NCI-H226 (cell line): ENCODE measurements around the gene CAPN7.

Experiments
- DNase-seq: peaks from one replicate; pipeline ENCODE4 v3.0.0-alpha.2; 2015

CAPN7 gene

DNA sequence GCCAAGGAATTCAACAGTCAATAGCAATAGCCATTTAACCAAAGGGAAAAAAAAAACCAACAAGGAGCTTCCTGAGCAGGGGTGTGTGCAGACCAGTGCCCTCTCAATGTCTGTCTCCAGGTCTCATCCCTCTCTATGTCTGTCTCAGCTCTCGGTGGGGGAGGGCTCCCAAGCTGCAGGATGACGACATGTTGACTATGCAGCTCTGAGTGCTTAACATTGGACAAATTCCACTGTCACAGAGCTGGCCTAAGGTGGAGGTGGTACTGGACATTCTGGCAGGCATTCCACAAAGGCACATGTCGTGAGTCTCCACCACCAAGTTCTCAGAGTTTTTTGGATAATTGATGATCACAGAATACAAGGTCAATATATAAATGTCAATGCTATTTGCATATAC is 2.0 kb upstream of the CAPN7 start:
- DNase-seq, result no peak

DNA sequence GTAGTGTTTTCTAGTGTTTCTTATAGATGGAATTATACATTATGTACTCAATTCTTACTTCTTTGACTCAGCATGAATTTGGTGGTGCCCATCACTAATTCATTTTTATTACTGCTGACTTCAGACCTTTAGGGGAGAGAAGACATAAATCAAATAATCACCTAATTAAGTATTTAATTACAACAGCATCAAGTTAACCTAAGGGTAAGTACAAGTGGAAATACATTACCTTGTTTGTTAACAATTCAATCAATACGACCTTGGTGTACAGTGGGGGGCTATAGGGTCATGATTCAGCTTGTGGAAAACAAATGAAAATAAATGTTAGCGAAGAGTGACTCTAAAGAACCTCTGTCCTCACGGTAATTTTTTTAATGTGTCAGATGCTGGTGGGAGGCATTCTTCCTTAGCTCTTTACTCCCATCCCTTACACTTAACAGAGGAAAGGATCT is 538 bp upstream of the CAPN7 start:
- DNase-seq, result no peak

DNA sequence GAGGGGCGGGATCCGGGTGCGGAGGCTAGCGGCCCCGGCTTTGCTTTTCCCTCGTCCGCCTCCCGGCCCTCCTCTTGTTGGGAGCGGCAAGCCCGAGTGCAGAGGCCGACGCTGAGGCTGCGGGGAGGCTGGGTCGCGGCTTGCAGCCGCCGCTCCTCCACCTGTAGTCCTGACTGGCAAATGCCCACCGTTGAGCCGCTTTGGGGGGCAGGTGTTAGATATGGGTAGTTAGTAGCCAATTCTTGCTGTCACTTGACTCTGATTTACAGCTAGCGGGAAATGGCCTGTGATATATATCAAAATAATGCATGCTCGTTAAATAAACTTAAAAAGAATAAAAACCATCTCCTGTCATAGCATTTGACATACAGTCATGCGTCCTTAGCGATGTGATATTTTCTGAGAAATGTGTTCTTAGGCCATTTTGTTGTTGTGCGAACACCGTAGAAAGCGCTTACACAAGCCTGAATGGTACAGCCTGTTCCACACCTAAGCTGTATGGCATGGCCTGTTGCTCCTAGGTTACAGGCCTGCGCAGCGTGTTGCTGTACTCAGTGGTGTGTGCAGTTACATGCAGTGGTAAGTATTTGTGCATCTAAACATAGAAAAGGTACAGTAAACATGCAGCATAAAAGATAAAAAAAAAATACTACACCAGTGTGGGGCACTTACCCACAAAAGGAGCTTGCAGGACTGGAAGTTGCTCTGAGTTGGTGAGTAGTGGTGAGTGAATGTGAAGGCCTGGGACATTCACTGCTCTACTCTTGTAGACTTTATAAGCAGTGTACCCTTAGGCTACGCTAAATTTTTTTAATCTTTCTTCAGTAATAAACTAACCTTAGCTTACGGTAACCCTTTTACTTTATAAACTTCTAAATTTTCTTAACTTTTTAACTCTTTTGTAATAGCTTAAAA is 873 bp downstream of the CAPN7 start:
- no peak for DNase-seq

DNA sequence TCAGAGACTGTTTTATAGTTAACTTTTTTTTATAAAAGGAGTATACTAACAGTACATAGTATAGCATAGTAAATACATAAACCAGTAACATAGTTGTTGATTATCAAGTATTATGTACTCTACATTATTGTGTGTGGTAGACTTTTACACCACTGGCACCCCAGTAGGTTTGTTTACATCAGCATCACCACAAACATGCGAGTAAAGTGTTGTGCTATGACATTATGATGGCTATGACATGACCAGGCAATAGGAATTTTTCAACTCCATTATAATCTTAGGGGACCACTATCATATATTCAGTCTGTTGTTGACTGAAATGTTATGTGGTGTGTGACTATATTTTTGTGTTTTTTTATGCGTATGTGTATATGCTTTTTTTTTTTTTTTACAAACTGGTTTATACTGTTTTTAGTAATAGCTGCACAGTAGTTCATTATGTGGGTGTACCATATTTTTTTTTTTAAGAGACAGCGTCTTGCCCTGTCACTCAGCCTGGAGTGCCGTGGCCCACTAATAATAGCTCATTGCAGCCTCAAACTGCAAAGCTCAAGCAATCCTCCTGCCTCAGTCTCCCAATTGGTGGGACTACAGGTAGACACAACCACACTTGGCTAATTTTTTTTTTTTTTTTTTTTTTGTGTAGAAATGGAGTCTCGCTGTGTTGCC is 1.9 kb downstream of the CAPN7 start:
- DNase-seq, result no peak

DNA sequence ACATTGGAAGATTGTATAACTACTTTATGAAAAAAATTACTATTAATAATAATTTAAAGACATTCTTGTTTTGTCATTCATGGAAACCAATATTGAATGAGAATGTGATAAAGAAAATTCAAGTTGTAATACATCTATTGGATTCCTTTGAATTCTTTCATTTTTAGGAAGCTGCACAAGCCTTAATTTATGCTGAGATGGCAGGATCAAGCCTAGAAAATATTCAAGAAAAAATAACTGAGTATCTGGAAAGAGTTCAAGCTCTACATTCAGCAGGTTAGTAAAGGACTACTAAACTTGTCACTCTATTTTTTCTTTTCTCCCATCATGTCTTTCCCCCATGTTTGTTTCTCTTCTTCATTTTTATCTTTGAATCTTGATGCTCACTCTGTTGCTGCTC is 5.9 kb downstream of the CAPN7 start:
- no peak for DNase-seq

DNA sequence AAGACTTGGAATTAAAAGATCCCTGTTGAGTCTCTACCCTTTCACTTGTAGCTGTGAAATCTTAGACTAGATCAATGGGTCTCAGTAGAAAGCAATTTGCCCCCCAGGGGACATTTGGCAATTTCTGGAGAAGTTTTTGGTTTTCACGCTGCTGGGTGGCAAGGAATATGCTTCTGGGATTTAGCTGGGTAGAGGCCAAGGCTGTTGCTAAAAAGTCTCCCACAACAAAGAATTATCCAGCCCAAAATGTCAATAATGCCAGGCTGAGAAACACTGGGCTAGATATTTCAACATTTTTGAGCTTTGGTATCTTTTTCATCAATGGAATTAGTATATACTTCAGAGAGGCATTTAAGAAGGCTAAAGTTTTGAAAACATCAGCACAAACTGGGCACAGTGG is 8.7 kb downstream of the CAPN7 start:
- DNase-seq, result no peak

DNA sequence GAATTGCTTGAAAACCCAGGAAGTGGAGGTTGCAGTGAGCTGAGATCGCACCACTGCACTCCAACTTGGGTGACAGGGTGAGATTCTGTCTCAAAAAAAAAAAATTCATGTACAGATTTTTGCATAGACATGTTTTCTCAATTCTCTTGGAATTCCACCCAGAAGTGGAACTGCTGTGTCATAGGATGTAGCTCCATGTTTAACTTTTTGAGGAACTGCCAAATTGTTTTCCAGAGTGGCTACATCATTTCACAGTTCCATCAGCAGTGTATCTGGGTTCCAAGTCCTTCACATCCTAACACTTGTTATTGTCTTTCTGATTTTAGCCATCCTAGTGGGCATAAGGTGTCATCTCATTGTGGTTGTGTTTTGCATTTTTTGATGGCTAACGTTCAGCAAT is 9.9 kb downstream of the CAPN7 start:
- no peak for DNase-seq

DNA sequence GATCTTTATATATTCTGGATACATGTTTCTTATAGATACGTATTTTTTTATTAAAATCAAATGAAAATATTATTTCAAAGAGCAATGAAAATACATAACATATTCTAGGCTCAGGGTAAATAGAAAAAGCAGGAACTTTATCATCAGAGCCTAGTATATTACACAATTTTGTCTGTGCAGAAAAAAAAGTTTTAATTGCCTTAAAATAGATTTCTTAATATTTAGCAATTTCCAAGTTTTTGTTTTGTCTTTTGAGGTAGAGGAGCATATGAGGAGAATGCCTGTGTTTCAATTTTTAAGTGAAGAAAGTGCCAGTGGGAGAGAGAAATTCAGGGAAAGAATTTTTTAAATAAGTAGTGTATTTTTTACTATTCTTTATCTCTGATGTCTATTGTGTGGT is 10.5 kb downstream of the CAPN7 start:
- no peak for DNase-seq

DNA sequence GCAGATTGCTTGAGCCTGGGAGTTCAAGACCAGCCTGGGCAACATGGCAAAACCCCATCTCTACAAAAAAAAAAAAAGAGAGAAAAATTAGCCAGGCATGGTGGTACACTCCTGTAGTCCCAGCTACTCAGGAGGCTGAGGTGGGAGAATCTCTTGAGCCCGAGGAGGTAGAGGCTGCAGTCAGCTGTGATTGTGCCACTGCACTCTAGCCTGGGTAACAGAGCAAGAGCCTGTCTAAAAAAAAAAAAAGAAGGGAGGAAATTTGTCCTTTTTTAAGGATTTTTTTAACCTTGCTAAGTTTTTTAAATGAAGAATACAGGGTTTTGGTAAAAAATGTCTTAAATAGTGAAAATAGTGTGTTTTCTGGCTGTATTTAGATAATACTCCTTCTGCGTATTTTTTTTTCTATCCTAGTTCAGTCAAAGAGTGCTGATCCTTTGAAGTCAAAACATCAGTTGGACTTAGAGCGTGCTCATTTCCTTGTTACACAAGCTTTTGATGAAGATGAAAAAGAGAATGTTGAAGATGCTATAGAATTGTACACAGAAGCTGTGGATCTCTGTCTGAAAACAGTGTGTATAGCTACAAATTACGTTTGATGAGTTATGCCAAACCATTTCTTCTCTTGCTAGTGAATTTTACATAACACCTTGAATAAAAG is 11.1 kb downstream of the CAPN7 start:
- no peak for DNase-seq

DNA sequence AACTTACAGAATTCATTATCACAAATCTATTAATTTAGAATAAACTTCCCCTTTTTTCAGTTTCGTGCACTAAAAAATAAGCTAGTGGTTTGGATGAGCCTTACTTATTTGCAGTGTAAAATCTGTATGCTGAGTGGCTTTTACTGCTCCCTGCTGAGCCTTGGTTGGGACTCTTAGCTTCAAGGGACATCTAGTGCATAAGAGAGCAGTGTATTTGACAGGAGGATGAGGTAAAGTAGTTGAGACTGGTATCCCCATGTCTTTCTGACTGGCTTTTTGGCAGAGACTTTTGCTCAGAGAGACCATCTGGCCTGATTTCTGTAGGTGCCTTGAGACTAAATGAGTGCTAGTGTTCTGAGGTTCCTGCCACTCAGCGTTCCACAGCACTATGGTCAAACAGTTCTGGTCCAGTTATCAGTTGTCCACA is 11.8 kb downstream of the CAPN7 start:
- DNase-seq, result no peak

DNA sequence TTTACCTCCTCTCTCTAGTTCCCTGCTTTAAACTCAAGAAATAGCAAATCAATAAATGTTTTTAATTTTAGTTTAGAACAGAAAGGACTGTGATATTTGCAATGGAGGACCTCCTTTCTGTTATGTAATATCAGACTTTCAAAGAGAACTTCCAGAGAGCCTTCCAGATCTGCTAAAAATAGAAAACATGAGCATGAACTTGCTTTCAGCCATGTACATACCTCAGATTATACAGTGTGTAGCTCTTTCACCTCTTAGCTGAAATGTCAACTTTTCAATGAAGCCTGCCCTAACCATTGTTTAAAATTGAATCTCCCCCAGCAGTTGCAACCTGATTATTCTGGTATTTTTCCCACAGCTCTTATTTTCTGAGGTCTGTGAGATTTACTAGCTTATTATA is 12.6 kb downstream of the CAPN7 start:
- no peak for DNase-seq

DNA sequence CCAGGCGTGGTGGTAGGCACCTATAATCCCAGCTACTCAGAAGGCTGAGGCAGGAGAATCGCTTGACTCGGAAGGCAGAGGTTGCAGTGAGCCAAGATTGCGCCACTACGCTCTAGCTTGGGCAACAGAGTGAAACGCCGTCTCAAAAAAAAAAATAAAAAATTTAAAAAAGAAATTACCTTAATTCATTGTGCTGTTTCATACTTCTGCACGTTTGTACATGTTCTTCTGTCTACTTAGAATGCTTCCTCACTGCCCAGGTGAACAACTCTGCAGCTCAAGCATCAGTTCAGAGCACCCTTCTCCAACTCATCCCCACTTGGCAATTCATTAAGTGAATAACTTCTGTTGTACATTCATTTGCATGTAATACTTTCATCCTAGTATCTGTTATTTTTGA is 14.0 kb downstream of the CAPN7 start:
- DNase-seq, result no peak

DNA sequence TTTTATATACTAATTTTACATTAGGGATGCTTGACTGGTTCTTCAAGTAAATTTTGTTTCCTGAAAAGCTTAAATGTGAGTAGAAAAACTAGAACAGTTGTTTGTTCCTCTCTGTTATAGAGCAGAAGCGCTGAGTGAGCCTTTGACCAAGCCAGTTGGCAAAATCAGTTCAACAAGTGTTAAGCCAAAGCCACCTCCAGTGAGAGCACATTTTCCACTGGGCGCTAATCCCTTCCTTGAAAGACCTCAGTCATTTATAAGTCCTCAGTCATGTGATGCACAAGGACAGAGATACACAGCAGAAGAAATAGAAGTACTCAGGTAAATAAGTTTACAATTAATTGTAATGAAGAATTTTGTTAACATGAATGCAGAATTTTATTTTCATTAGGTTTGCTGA is 14.6 kb downstream of the CAPN7 start:
- no peak for DNase-seq

DNA sequence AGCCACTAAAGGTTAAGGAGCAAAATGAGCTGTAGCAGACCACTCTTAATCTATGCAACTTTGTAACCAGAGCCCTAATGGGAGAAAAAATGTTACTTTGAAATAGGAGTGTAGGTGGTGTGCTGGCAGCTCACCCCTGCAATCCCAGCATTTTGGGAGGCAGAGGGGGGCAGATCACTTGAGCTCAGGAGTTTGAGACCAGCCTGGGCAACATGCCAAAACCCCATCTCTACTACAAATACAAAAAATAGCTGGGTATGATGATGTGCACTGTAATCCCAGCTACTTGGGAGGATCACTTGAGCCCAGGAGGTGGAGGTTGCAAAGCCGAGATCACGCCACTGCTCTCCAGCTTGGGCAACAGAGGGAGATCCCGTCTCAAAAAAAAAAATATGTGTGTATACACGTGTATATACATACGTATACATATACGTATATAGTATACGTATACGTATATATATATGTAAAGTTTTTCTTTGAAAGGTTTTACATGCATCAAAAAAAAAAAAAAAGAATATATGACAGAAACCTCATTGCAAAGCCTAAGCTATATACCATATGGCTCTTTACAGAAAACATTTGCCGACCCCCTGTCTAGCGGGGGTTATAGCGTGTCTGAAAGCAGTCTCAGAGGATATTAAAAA is 15.7 kb downstream of the CAPN7 start:
- DNase-seq, result no peak

DNA sequence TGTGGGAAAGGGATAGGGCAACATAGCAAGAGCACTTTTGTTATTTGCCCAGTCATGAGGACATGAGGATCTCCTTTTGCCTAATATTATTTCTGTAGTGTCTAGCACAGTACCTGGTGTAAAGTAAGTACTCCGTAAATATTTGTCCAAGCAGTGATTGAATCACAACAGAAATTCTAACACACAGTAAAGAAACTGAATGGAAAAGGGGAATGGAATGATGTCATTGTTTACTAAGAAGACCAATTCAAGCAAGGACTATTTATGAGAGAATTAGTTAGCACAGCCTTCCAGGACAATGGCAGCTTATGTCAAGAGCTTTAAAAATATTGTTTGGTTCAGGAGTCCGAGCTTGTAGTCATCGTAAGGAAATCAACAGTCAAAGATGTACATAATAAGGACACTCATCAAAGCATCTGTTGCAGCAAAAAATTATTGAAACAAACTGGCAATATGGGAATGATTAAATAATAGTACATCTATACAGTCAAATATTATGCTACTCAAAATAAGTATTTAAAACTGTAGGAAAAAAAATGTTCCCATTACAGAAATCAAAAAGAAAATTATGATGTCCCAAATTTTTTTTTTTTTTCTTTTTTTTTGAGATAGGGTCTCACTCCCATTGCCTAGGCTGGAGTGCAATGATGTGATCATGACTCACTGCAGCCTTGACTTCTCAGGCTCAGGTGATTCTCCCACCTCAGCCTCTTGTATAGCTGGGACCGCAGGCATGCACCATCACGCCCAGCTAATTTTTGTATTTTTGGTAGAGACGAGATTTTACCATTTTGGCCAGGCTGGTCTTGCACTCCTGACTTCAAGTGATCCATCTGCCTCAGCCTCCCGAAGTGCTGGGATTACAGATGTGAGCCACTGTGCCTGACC is 17.9 kb downstream of the CAPN7 start:
- DNase-seq, result no peak

DNA sequence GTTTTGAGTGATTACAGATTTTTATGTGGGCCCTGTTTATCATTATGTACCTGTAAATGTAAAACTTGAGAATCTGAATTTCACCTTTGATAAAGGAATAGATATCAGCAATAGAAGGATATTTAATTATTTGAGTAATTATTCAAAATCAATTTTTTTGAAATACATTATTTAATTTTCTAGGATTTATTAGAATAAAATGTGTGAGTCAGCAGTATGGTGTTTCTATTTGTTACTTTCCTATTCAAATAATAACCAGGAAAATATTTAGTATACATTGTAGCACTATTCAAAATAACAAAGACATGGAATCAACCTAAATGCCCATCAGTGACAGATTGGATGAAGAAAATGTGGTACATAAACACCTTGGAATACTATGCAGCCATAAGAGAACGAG is 22.1 kb downstream of the CAPN7 start:
- DNase-seq, result no peak

DNA sequence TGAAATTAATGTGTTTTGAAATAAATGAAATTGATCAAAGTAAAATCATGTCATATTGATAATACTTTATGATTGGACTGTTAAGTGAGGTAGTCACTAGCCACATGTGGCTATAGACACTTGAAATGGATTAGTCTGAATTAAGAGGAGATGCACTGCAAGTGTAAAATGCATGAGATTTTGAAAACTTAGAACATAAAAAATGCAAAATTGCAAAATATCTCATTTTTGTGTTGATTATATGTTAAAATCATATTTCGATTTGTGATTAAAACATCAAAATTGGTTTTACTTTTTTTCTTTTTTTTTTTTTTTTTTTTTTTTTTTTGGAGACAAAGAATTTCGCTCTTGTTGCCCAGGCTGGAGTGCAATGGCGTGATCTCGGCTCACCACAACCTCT is 23.2 kb downstream of the CAPN7 start:
- no peak for DNase-seq

DNA sequence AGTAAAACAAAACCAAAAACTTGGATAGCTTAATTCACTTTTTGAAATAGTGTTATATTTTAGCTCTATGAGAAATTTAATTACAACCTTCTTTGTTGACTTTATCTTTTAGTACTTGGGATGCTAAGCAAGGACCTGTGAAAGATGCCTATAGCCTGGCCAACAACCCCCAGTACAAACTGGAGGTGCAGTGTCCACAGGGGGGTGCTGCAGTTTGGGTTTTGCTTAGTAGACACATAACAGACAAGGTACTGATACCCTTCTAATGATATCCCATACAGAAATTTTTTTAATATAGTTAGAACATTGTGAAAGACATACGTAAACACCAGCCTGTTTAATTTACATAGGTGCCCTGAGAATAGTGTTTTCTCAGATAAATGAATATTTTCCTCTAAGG is 35.3 kb downstream of the CAPN7 start:
- DNase-seq, result peak; percentile 5

DNA sequence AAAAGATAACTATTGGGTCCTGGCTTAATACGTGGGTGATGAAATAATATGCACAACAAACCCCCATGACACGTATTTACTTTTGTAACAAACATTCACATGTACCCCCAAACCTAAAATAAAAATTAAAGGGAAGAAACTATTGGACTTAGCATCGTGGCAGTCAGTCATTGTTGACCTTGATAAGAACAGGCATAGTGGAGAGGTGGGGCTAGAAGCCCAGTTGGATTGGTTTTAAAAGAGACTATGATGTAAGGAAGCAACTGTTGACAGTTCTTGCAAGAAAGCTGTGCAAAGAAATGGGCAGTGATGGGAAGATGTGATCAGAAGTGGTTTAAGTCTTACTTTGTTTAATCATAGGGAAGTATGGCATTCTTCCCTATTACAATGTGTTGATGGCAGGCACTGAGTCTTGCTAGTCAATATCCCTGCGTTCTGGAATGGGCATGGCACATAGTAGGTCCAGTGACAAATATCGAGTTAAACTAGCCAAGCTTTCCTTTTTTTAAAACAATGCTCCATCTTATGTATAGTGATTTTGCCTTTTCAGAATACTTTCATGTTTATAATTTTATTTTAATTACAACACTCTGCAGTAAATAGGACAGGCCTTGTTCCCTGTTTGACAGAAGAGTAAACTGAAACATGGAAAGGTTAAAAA is 37.9 kb downstream of the CAPN7 start:
- no peak for DNase-seq

DNA sequence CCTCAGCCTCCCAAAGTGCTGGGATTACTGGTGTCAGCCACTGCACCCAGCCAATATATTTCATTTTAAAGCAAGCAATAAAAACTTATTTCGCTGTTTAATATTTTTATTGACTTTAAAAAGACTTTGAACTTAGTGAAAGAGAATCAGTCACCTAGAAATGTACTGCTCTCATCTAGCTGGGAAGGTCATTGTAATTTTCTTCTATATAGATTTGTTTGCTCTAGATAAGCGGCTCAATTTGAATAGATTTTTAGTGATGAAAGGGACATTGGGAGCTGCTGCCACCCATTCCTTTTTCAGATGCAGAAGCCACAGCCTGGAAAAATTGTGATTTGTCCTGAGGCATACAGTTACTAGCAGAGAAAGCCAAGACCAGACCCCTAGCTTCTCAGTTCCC is 40.1 kb downstream of the CAPN7 start:
- DNase-seq, result no peak

DNA sequence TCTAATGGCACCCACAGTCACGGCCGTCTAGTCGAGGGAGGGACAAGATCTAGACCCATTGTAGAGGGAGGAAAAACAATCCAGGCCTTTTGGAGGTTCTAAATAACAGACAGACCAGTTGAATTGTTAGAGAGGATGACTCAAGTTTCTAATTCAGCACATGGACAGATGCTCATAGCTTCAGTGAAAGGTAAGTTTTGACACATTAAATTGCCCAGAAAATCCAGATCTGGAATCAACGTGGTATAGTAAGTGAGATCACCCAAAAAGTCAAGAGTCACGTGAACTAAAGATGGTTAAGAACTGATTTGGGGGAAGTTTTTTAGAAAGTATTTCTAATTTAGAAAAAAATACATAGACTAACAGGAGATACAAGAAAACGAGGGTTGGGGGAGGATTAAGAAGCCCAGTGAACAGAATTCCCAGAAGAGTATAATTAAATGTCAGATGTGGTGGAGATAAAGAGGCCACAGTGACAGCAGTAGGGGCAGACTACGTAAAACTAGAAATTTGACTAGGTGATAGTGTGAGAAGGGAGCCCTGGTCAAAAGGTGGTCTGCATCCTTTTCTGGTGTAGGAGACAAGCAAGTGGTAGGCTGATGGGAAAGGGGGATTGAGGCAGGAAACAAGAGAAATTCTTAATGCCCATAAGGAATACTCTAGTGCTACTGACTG is 47.1 kb downstream of the CAPN7 start:
- DNase-seq, result no peak
